Stimulated activated CD4-positive, alpha-beta T cell treated with anti-CD3 and anti-CD28 coated beads, Interleukin-4, amount 100 ng/mL, for 1 hour (primary cell): Measurements from ENCODE around the gene FANCF.
"Not testable (repeated sequence)": the region's sequence is repeated elsewhere in the genome, so short reads cannot be mapped to it uniquely, and the experiment has no call there.

ENCODE experiments used
- DNase-seq: peaks from one replicate; pipeline ENCODE4 v3.0.0-alpha.2; 2020

The FANCF gene

GRCh38 chr11:22625448-22626287, at the start of gene FANCF:
Gene FANCF (minus strand): TSS chr11:22625823. CDS start chr11:22625810, 13 bp downstream.
- DNase-seq = peak; percentile 84

GRCh38 chr11:22674470-22675439, 49.1 kb upstream of the FANCF start:
- DNase-seq = no peak

DNA sequence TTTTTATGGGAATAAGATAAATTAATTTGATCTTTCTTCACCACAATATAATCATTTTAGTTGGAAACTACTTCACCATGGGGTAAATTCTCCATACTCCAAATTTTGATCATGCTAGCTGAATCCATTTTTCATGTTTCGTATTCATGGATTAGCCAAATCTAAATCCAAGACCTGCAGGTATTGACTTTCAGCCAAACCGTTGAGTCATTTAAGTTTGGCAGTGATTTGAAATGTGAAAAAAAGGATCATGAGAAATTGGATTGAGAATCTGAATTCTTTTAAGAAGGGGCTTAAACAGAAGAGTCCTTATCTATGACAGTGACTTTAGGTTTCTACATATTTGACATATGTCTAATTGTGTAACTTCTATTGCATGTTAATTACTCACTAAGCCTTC, 46.1 kb upstream of the FANCF start:
- no peak for DNase-seq

GRCh38 chr11:22670830-22671229, 45.2 kb upstream of the FANCF start:
- no peak for DNase-seq

- no peak for DNase-seq
Measured at GRCh38 chr11:22669368-22669767, 43.7 kb upstream of the FANCF start.

- no peak for DNase-seq
Measured at GRCh38 chr11:22668005-22668796, 42.6 kb upstream of the FANCF start.

DNA sequence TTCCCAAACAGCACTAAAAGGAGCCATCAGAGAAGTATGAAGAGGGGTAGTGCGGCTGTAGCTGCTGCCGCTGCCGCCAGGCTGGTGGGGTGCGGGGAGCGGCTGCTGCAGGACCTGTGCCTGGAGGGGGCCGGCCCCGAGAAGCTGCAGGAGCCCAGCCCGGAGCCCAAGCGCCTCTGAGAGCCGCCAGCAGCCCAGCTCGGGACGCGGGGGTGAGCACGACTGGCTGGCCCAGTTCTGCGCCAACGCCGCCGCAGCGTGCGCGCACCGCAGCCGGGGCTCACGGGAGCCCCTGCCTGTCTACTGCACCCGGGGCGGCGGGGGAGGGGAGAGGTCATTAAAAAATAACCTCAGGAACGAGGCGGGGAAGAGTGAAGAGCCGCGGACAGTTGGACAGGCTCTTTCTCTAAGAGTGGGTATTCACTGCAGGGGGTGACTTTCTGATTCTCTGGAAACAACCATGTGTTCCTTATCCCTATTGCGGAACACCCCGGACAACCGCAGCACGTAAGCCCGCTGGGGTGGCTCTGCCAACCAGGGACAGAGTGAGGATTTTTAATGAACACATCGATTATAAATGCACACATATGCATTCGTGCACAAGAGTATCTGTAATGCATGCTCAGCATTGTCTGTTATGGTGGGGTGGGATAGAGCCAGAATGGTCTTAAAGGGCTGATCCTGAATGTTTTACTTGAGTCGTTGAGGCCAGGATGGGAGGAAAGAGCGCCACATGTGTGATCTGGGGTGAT, 41.2 kb upstream of the FANCF start:
- peak; percentile 13 for DNase-seq

GRCh38 chr11:22666325-22666687, 40.7 kb upstream of the FANCF start, which contains the start of gene GAS2:
Gene GAS2 (plus strand): TSS chr11:22666611. CDS start chr11:22674870, 8,259 bp downstream.
- no peak for DNase-seq

DNA sequence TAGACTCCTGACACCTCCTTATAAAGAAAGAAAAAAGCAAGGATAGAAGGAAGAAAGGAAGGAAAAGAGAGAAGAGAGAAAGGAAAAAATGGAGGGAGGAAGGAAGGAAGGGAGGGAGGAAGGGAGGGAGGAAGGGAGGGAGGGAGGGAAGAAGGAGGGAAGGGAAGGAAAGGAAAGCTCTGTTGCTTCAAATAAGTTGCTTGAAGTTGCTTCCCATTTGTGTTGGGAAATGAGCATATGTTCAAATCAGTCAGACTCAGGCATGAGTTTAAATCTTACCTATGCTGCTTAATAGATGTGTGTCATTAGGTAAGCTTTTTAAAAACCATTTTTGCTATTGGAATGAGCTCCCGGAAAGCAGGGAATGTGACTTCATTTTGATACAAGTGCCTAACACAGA, 34.2 kb upstream of the FANCF start:
- DNase-seq = no peak

GRCh38 chr11:22657101-22657694, 31.6 kb upstream of the FANCF start:
- DNase-seq = no peak

GRCh38 chr11:22656130-22656529, 30.5 kb upstream of the FANCF start:
- DNase-seq = no peak

DNA sequence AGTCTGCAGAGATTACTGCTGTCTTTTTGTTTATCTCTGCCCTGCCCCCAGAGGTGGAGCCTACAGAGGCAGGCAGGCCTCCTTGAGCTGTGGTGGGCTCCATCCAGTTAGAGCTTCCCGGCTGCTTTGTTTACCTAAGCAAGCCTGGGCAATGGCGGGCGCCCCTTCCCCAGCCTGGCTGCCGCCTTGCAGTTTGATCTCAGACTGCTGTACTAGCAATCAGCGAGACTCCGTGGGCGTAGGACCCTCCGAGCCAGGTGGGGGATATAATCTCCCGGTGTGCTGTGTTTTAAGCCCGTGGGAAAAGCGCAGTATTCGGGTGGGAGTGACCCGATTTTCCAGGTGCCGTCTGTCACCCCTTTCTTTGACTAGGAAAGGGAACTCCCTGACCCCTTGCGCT, 26.7 kb upstream of the FANCF start:
- DNase-seq = not testable (repeated sequence)

DNA sequence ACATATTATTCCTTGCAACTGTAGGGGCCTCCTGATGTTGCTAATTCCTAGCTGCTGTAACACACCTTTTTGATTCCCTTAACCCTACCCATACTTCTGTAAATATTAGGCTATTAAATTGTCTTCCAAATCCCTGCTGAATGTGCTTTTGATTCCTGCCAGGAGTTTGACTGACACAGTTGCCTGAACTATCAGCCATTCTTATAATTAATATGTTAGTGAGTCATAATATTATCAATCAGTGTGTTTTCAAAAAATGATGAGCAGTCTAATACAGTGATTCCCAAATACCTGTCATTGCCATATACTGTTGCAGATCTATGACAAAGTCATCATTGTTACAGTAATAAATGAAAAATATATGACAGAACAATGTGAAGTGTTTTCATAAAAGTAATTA, 15.9 kb upstream of the FANCF start:
- DNase-seq = no peak

GRCh38 chr11:22640862-22641261, 15.2 kb upstream of the FANCF start:
- DNase-seq = no peak

DNA sequence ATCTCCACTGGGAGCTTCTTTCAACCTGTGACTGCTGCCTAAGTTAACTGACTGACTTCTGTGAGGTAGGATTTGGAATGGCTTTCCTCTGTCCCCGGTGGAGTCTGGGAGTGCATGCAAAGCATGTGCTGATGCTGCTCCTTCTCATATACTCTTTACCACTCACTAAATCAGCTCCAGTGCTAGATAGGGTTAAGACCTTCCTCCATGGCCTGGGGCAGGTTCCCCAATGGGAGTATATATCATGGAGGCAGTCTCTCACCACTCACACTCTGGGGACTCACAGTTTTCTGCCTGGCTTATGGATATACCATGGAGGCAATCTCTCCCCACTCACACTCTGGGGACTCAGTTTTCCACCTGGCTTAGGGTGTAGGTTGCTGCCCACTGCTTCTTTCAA, 10.1 kb upstream of the FANCF start:
- no peak for DNase-seq

DNA sequence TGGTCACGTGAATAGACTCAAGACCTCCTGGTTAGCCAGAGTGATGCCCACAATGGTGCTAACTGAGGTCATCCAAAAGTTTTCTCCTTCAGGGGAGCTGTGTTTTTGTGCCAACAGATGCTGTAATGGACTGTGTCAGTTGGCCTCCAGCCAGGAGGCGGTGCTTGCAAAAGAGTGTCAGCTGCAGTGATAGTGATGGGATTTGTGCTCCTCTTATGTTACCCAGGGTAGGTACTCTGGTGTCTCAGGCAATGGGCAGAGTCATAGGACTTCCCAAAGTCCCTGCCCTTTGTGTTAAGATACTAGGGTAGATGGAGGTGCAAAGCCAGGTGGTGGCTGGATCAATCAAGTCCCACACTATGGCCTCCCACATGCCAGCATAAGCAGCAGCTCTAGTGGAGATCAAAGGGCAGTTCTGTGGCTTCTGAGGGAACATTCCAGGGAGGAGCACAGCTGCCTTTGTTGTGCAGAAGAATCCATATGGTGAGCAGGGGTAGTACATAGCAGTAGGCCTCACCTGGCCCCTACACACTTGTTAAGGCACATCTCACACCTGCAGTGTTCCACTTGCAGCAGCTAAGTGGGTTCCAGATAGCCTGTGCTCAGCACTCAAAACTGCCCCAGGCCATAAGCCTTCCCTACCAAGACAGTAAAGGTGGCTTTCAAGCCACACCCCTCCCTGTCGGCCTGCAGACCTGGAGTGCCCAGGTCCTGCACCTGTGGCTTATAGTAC, 9.4 kb upstream of the FANCF start:
- no peak for DNase-seq

GRCh38 chr11:22633354-22633902, 7.8 kb upstream of the FANCF start:
- DNase-seq = no peak

GRCh38 chr11:22627421-22627820, 1.8 kb upstream of the FANCF start:
- no peak for DNase-seq

- no peak for DNase-seq
Measured at GRCh38 chr11:22626573-22627239, 1.1 kb upstream of the FANCF start.
